HAP-1 (cell line): ENCODE data around the gene WDR86.
A peak's percentile ranks its signal among the peaks of the same experiment; 100 is the strongest.

Source experiments
- DNase-seq, 2 experiments: peaks; one replicate each; pipeline ENCODE4 v3.0.0-alpha.2; 2016 to 2020; ENCODE audit warnings: low spot score in 2 of 2
- H3K27me3 ChIP-seq: fragments of 250-450 bp; sonication (Bioruptor Pico); 2 replicates; pipeline ENCODE4 v1.5.1; 2020; ENCODE audit warnings: low read depth, mild to moderate bottlenecking, moderate library complexity
- H3K36me3 ChIP-seq: fragments of 250-450 bp; sonication (Bioruptor Pico); replicated peaks from 2 replicates; pipeline ENCODE4 v1.5.1; 2020; ENCODE audit warnings: mild to moderate bottlenecking
- H3K4me1 ChIP-seq: fragments of 250-450 bp; sonication (Bioruptor Pico); 2 replicates; pipeline ENCODE4 v1.5.1; 2020; ENCODE audit warnings: mild to moderate bottlenecking
- H3K4me3 ChIP-seq: fragments of 250-450 bp; sonication (Bioruptor Pico); 2 replicates; pipeline ENCODE4 v1.5.1; 2020; ENCODE audit warnings: mild to moderate bottlenecking, moderate library complexity
- H3K9me3 ChIP-seq: fragments of 250-450 bp; sonication (Bioruptor Pico); 2 replicates; pipeline ENCODE4 v1.5.1; 2020; ENCODE audit warnings: mild to moderate bottlenecking, moderate library complexity
- in situ Hi-C: fragments of 300-500 bp; cut with MboI; formaldehyde crosslinking; loops from 3 replicates; pipeline ENCODE4 v1.14.3; 2020; ENCODE audit warnings: low sequenced_read_pairs, inconsistent platforms, mixed read lengths

The WDR86 gene

DNA sequence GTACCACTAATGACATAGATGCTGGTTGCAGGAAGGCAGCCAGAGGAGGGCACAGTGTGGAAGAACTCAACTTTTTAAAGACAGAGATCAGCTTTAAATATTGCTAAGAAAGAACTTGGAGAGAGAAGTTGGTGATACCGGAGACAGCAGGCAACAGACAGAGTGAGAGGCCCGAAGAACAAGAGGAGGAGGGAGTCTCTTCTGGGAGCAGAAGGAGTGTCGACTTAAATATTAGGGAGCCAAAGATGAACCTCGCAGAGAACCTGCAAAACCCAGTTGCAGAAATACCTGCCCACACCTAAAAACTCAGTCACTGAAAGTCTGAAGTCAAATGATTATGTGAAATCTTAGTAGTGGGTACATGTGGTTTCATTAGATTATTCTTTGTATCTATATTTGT, 3.4 kb upstream of the WDR86 start:
- Histone ChIP-seq H3K9me3 (no peaks in the 10 kb centered on the region), H3K36me3 (no peaks in the 10 kb centered on the region), H3K4me3 (no peak overlapping the region), H3K4me1 (no peaks in the 10 kb centered on the region), H3K27me3 (peaks cover 23% of the 10 kb centered on the region)
- DNase-seq, result no peak
- in situ Hi-C loops, result no loop called here

DNA sequence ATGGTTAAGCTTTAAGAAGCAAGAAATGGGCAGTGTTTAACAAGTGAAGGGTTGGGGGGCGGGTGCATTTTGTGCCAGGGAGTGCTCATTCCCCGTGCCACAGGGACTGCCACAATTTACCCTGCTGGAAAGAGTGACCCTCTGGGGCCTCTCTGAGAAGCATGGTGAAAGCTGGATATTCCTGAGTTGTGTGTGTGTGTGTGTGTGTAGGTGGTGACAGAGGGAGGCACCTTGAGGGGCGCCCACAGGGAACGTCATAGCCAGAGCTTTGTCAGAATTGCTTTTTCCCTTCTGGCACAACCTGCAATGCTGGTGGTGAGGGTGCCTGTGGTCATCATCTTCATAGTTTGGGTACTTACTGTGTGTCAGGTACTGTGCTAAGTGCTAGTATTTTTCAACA, 2.5 kb upstream of the WDR86 start:
- H3K27me3 ChIP-seq, result peaks cover 23% of the 10 kb centered on the region
- no peaks in the 10 kb centered on the region for H3K36me3 ChIP-seq
- no peak for DNase-seq
- no peaks in the 10 kb centered on the region for H3K4me1 ChIP-seq
- no peaks in the 10 kb centered on the region for H3K9me3 ChIP-seq
- no peak overlapping the region for H3K4me3 ChIP-seq
- in situ Hi-C loops, result no loop called here

DNA sequence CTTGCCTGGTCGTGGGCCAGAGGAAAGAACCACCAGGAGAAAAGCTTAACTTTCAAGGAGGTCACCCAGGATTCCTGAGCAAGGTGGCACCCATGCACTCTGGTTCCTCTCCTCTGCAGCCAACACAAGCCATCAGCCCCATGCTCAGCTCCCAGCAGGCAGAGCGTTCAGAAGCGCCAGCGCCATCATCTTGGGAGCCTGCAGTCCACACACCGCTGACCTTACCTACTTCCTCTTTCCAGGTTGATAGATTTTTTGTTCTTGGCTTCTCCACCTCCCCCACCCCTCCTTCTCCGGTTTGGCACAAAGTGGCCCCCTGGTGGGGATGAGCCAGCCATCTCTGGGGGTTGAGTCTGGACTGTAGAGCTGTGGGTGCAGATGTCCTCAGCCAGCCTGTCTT, 1.7 kb upstream of the WDR86 start:
- no peak for DNase-seq
- Histone ChIP-seq H3K4me1 (no peaks in the 10 kb centered on the region), H3K4me3 (no peak overlapping the region), H3K27me3 (peaks cover 23% of the 10 kb centered on the region), H3K9me3 (no peaks in the 10 kb centered on the region), H3K36me3 (no peaks in the 10 kb centered on the region)
- in situ Hi-C loops, result no loop called here

DNA sequence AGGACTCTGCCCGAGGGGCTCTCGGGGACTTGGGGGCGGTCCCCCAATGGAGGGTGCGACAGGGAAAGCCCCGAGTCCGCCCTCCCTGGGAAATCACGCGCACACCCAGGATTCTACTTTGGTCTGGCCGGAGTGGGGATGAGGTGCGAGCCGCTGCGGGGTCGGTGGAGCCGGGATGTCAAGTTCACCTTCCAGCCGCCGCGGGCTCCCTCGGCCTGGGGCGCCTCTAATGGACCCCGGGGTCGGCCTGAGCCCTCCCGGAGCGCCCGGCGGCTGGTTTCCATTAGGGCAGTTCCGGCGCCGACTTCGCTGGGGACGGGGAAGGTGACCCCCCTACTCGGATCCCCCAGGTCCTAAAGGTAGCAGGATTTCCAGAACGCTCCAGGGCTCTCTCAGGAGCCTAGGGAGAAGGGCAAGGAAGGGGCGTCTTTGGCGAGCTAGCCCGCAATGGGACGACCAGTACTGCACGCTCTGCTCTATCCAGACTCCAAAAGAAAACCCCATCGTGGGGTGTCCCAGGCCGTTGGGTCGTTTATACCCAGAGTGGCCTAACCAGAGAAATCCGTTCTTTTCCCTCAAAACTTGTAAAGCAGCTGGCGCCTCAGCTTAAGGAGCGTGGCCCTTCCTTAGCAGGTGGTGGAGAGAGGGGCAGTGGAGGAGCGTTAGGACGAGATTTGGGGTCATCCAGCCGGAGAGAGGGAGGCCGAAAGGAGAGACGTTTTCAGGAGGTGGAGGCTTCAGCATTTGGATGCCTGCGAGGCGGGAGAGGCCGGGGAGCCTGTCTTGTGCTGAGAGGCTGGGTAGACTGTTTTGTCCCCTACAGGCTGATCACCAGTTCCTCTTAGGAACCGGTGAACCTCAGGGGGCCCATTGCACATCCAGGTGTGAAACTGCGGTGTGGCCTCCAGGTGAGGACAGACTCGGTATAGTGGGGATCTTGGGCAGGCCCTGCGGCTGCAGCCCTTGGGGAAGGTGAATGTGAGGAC, 860 bp upstream of the WDR86 start:
- H3K4me3 ChIP-seq, result peak overlapping the region; percentile 55
- no peaks in the 10 kb centered on the region for H3K36me3 ChIP-seq
- H3K9me3 ChIP-seq, result no peaks in the 10 kb centered on the region
- peak; percentile 14 to 69 for DNase-seq
- H3K4me1 ChIP-seq, result no peaks in the 10 kb centered on the region
- in situ Hi-C loops, result no loop called here
- H3K27me3 ChIP-seq, result peaks cover 23% of the 10 kb centered on the region

DNA sequence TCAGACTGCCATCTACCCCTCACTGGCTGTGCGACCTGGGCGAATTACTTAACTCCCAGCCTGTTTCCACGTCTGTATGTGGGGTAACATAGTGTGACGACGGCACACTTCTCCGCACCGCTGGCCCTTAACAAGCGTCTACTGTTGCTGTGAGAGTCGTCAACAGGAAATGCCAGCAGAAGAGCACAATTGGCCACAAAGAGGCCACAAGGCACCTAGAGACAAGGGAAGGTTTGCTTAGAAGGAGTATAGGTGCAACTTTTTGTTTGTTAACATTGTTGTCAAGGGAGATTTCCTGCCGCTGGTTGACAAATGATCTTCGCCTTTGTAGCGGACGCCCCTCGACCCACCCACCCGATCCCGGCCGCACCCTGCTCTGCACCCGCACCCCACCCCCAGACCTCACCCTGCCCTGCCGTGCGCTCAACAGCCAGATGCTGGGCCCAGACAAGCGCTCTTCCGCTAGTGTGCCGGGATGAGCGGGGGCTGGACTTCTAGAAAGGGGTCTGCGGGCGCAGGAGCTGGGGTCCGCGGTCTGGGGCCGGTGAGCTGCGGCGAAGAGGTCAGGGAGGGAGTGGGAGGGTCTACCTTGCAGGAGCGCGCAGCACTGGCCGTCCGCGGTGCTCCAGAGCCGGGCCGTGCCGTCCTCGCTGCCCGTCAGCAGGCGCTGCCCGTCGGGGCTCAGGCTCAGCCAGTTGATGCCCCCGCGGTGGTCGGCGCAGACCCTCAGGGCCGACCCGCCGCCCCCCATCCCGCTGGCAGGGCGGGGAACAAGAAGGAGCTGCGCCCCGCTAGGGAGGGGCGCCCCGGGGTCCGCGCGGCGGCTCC, 785 bp downstream of the WDR86 start:
- H3K4me3 ChIP-seq, result peak overlapping the region; percentile 55
- no peaks in the 10 kb centered on the region for H3K36me3 ChIP-seq
- in situ Hi-C loops, result no loop called here
- peaks cover 20% of the 10 kb centered on the region for H3K27me3 ChIP-seq
- H3K4me1 ChIP-seq, result no peaks in the 10 kb centered on the region
- DNase-seq, result peak in 1 of 2 experiments; percentile 40
- H3K9me3 ChIP-seq, result no peaks in the 10 kb centered on the region

DNA sequence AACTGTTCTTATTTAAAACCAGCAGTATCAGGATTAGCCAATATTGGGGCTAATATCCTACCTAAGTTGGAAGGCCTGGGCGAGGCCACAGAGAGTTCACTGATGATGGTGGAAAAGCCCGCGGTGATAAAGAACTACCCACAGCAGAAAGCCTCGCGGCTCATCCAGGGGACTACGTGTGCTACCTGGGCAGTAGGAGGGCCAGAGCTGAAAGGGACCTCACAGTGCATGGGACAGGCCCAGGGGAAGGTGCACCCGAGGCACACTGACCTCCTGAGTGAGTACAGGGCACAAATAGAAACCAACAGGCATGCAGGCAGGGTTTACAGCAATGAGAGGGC, 1.4 kb downstream of the WDR86 start:
- Histone ChIP-seq H3K9me3 (no peaks in the 10 kb centered on the region), H3K4me1 (no peaks in the 10 kb centered on the region), H3K36me3 (no peaks in the 10 kb centered on the region), H3K4me3 (peak overlapping the region; percentile 55), H3K27me3 (peaks cover 18% of the 10 kb centered on the region)
- in situ Hi-C loops, result no loop called here
- DNase-seq, result no peak

DNA sequence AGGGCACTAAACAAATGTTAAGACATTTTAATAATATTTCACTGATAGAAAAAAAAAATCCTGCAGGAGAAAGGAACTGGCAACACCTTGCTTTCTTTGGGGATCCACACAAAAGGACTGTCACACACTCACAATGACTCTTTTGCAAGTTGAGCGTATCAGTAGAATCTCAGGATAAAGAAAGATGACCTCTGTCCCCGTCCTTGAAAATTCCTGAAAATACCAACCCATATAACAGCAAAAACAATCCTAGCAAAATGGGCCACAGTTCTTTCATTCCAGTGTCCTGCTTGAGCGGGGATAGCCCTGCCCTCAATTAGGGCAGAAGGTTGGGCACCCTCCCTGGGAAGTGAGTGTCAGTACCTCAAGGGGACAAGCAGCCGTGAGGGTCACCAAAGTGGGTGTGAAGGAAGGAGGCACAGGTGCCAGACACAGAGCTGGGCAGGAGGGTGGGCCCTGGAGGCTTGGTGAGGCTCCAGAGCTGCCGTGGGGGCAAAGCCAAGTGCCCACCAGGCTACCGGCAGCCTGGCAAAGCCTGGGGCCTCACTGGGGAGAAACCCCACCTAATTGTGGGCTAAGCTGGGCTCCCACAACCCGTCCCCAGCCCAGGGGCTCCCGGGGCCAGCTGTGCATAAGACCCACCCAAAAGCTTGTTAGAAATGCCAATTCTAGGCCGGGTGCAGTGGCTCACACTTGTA, 2.8 kb downstream of the WDR86 start:
- Histone ChIP-seq H3K27me3 (peaks cover 14% of the 10 kb centered on the region), H3K4me1 (no peaks in the 10 kb centered on the region), H3K4me3 (no peak overlapping the region), H3K36me3 (no peaks in the 10 kb centered on the region), H3K9me3 (no peaks in the 10 kb centered on the region)
- no peak for DNase-seq
- in situ Hi-C loops, result no loop called here

DNA sequence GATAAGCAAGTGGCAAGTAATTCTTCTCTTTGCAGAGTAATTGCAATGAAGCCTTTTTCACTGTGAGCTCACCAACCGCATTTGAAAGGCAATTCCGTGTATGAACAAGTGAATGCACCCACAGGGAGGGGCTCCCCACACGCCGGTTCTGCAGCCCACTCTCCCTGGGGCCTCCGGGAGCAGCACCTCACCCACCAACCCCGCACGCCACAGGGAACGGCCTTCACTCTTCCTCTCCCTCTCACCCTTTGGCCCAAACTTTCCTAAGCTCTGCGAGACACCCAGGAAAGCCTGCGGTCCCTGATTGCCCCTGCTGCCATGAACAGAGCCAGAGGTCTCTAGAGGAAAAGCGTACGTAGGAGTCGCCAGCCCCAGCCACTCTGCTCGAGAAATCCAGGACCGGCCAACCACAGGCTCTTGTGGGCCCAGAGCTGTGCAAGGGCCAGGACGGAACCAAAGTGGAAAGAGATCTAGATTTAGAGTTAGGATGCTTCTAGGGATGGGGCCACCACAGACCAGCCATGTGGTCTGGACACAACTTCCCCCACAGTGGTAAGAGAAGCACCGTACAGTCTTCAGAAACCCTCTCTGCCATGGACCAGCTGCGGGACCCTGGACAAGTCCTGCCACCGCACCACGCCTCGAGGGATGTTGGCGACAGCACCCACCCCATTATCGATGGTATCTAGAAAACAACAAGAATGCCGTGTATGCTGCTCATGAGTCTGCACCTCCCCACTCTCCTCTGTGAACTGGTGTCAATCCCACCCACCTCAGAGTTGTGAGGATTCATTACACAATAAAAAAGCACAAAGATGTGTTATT, 3.6 kb downstream of the WDR86 start:
- no peak overlapping the region for H3K4me3 ChIP-seq
- no peaks in the 10 kb centered on the region for H3K9me3 ChIP-seq
- no peak for DNase-seq
- H3K4me1 ChIP-seq, result no peaks in the 10 kb centered on the region
- in situ Hi-C loops, result no loop called here
- H3K27me3 ChIP-seq, result peaks cover 14% of the 10 kb centered on the region
- H3K36me3 ChIP-seq, result no peaks in the 10 kb centered on the region

DNA sequence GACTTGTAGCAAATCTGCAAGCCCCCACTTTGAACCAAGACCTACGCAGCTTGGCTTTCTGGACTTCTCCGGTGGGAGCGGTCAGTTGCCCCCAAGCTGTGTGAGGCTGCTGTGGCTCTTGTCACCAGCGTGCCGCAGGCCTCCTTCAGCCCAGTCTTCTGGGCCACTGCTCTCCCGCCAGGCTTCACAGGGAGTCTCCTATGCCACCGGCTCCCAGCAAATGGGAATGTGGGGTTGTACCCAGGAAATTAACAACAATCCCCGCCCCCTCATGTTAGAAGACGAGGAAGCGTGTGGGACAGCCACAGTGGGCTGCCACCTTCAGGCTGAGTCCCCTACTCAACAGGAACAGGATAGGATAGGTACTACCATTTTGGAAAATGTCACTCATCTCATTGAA, 4.2 kb downstream of the WDR86 start:
- H3K4me3 ChIP-seq, result no peak overlapping the region
- H3K4me1 ChIP-seq, result no peaks in the 10 kb centered on the region
- DNase-seq, result no peak
- H3K27me3 ChIP-seq, result peaks cover 11% of the 10 kb centered on the region
- no peaks in the 10 kb centered on the region for H3K36me3 ChIP-seq
- in situ Hi-C loops, result no loop called here
- no peaks in the 10 kb centered on the region for H3K9me3 ChIP-seq

DNA sequence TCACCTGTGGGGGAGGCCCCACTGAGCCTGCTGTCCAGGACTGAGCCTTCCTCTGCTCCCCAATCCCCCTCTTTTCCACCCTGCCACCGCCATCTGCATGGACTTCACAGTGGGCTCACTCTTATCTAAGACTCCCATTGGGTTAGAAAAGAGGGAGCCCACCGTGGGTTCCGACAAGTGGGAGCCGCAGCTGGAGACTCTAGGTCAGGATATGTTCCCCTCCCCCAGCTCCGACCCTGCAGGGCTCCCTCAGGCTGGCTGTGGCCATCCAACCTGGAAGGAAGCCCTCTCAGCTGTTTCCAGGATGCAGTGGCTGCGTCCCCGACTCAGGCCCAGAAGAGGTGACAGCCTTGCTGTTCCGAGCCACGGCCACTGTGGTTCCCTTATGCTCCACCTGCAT, 4.8 kb downstream of the WDR86 start:
- no peak overlapping the region for H3K4me3 ChIP-seq
- peaks cover 7% of the 10 kb centered on the region for H3K27me3 ChIP-seq
- in situ Hi-C loops, result no loop called here
- no peaks in the 10 kb centered on the region for H3K4me1 ChIP-seq
- no peak for DNase-seq
- no peaks in the 10 kb centered on the region for H3K9me3 ChIP-seq
- H3K36me3 ChIP-seq, result no peaks in the 10 kb centered on the region

DNA sequence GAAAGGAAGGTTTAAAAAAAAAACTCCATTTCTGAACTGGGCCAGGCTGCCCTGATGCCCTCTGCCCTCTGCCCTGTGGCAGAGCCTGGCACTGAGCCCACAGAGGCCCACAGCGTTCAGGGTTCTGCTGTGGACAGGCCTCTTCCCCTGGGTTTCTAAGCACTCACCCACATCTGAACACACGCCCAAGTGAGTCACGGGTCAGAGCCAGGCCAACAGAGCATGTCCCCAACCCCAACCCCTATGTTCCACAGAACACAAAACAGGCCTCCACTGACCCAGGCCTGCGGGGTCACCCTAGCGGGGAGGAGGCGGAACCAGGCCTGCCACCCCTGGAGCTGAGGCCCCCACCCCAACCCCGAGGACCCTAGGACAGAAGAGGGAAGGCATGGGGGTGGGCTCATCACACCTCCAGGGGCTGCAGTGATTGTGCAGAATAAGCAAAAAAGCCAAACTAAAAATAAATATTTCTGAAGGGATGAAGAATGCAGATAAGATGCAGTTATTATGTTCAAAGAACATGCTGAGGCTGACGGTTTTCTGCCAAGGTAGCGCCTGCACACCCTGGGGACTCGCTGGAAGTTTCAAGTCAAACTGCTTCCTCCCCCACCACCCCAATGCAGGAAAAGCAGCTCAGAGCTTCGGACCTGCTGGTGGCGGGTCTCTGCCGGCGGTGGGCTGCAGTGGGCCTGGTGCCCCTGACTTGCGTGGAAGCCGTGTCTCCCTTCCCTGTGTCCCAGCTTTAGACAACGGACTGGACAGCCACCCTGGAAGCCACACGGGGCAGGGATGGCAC, 5.4 kb downstream of the WDR86 start:
- no peak for DNase-seq
- Histone ChIP-seq H3K4me1 (no peaks in the 10 kb centered on the region), H3K27me3 (peaks cover 2% of the 10 kb centered on the region; the same call in 1 of the 2 replicates), H3K36me3 (no peaks in the 10 kb centered on the region), H3K4me3 (no peak overlapping the region), H3K9me3 (no peaks in the 10 kb centered on the region)
- in situ Hi-C loops, result no loop called here

DNA sequence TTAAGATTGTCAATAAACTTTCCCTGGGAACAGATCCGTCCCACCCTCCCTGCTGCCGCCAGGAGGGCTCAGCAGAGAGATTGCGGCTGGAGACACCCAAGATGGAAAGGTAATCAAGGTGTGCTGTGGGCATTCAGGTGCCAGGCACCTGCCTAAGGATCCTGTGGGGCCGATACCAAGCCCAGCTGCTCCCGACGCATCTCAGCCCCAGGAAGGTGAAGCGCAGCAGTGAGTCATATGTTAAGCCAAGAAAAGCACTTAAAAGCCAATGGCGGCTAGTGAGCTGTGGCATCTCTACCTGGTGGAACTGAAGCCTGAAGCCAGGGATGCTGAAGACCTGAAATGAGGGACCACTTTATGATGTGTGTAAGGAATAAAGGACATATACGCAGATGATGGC, 6.1 kb downstream of the WDR86 start:
- Histone ChIP-seq H3K4me1 (no peaks in the 10 kb centered on the region), H3K4me3 (no peak overlapping the region), H3K9me3 (no peaks in the 10 kb centered on the region), H3K27me3 (no peaks in the 10 kb centered on the region), H3K36me3 (no peaks in the 10 kb centered on the region)
- in situ Hi-C loops, result no loop called here
- DNase-seq, result no peak
